Measurements from ENCODE around the gene NKD2.

DNA sequence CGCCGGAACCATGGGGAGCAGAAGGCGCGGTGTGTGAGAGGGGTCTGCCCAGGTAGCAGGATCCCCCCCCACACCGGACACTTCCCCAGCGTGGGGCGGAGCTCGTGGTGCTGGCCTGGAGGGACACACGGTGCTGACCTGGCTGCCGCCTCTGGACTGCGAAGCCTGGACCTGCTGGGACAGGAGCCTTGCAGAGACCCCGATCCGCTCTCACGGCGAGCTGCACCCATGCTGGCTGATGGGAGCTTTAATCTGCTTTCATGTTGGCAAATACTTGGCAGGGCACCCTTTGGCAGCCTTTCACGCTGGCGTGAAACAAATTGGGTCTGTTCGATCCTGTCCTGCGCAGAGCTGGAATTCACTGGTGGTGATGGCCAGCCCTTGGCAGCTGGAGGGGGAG lies 7.4 kb downstream of the NKD2 start:
- TF ChIP-seq POLR2A (IDR thresholded peaks at IDR 0.05), result no peak
- TF ChIP-seq, protein P1, sequence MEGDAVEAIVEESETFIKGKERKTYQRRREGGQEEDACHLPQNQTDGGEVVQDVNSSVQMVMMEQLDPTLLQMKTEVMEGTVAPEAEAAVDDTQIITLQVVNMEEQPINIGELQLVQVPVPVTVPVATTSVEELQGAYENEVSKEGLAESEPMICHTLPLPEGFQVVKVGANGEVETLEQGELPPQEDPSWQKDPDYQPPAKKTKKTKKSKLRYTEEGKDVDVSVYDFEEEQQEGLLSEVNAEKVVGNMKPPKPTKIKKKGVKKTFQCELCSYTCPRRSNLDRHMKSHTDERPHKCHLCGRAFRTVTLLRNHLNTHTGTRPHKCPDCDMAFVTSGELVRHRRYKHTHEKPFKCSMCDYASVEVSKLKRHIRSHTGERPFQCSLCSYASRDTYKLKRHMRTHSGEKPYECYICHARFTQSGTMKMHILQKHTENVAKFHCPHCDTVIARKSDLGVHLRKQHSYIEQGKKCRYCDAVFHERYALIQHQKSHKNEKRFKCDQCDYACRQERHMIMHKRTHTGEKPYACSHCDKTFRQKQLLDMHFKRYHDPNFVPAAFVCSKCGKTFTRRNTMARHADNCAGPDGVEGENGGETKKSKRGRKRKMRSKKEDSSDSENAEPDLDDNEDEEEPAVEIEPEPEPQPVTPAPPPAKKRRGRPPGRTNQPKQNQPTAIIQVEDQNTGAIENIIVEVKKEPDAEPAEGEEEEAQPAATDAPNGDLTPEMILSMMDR (IDR thresholded peaks at IDR 0.05), result no peak
